Stimulated activated CD4-positive, alpha-beta T cell treated with anti-CD3 and anti-CD28 coated beads, Interleukin-2, amount 100 ng/mL, for 4 hours (primary cell): Measurements from ENCODE around the gene NCL.

ENCODE experiments used
- DNase-seq: peaks from one replicate; pipeline ENCODE4 v3.0.0-alpha.2; 2020; ENCODE audit warnings: low read depth

NCL gene, protein sequence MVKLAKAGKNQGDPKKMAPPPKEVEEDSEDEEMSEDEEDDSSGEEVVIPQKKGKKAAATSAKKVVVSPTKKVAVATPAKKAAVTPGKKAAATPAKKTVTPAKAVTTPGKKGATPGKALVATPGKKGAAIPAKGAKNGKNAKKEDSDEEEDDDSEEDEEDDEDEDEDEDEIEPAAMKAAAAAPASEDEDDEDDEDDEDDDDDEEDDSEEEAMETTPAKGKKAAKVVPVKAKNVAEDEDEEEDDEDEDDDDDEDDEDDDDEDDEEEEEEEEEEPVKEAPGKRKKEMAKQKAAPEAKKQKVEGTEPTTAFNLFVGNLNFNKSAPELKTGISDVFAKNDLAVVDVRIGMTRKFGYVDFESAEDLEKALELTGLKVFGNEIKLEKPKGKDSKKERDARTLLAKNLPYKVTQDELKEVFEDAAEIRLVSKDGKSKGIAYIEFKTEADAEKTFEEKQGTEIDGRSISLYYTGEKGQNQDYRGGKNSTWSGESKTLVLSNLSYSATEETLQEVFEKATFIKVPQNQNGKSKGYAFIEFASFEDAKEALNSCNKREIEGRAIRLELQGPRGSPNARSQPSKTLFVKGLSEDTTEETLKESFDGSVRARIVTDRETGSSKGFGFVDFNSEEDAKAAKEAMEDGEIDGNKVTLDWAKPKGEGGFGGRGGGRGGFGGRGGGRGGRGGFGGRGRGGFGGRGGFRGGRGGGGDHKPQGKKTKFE

GRCh38 chr2:231463698-231464575 is at the start of gene NCL:
TSS of gene NCL (minus strand) at chr2:231464484. CDS start at chr2:231464353, 131 bp downstream.
- DNase-seq, result peak; percentile 88

GRCh38 chr2:231513746-231514224 is 49.5 kb upstream of the NCL start:
- DNase-seq, result no peak

GRCh38 chr2:231512222-231512621 is 47.9 kb upstream of the NCL start:
- no peak for DNase-seq

- DNase-seq, result no peak
These were observed 39.5 kb upstream of the NCL start for GRCh38 chr2:231503766-231504165.

DNA sequence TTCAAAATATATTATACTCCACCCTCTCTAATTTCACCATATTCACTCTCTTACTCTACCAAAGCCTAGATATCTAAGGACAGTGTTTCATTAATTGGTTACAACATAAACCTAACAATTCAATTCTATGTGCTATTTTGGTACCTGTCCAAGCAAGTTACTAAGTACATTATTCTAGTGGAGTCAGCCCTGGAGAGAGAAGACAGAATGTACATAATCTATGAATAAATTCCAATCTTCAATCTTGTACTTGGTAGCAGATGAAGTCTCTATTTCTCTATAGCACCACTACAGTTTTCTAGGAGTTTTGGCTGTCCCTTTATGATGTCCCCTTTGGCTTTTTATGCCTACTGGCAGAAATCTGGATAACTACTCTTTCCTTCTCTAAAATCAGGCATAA is 38.3 kb upstream of the NCL start:
- DNase-seq, result no peak

- DNase-seq, result no peak
These were observed 33.4 kb upstream of the NCL start for GRCh38 chr2:231497651-231498050.

- DNase-seq, result no peak
These were observed 30.4 kb upstream of the NCL start for GRCh38 chr2:231494669-231495068.

GRCh38 chr2:231490801-231491200 is 26.5 kb upstream of the NCL start:
- no peak for DNase-seq

DNA sequence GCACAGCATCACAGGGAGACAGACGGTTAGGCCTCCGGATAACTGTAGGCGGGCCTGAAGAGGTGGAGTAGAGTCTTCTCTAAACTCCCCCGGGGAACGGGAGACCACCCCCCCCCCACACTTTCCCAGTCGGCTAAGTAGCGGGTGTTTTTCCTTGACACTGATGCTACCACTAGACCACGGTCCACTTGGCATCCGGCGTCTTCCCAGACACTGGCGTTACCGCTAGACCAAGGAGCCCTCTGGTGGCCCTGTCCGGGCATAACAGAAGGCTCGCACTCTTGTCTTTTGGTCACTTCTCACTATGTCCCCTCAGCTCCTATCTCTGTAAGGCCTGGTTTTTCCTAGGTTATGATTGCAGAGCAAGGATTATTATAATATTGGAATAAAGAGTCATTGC is 25.7 kb upstream of the NCL start:
- no peak for DNase-seq

GRCh38 chr2:231488331-231488730 is 24.0 kb upstream of the NCL start:
- no peak for DNase-seq

DNA sequence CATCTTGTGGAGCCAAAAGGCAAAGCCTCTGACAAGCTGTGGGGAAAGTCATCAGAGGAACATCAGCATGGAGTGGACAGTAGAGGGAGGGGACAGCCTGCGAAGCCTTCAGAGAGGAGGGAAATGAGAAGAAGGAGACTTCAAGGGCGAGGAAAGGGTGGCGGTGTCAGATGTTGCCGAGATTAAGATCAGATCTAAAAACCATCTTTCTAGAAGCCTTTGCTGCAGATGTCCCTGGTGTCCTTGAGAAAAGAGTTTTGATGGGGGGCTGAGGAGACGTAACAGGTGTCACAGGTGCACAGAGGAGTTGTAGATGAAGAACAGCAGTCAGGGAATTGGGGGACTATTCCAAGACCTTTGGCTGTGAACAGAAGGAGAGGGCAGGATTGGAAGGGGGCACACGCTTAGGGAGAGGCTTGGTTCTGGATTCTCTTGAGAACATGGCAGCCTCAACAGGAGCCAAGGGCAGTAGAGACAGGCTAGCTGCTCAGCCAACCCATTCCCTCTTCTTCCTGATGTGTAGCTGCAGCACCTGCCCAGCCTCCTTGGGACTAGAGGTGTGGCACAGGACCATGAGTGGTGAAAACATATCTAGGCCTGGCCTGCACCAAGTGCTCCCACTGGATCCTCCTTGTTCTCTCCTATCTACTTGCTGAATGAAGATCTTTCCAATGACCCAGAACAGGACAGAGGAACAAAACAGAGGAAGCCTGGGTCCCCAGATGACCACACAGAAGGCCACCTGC is 22.7 kb upstream of the NCL start:
- DNase-seq, result no peak

DNA sequence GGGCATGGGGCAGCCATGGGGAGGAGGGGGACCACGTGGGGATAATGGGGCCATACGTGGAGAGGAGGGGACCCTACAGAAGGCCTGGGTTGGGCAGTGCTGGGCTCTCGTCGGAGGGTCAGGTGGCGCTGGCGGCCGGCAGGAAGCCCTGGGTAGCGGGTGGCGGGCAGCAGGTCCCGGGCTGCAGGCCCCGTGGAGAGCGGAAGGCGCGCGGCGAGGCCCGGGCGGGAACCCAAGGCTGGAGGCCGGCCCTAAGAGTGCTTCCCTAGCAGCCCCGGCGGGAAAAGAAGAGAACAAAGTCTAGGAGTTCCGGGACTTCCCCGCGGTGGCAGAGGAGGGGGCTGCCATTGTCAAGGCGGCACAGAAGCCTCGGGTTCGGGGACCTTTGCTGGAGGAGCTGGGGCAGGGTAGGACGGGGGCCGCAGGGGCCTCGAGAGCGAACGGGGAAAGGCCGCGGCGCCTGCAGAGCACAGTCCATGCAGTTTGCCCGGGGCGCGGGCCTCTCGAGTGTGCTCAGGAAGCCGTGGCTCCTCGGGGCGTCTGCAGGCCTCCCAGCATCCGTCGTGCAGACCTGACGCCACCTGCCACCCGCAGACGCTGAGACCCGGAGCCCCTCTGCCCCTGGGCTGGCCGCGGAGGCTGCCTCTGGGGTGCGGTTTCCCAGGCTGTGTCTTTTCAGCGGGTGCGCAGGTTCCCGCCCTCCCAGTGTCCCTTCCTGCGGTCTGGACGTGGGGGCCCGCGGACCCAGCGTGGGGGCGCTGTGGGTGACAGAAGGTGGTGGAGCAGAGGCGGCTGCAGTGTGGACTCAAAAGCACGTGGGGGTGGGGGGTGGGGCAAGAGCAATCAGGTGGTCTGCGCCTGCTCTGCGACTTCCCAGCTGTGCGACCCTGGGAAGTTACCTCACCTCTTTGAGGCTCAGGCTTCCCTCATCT is 19.4 kb upstream of the NCL start:
- DNase-seq, result peak; percentile 15

DNA sequence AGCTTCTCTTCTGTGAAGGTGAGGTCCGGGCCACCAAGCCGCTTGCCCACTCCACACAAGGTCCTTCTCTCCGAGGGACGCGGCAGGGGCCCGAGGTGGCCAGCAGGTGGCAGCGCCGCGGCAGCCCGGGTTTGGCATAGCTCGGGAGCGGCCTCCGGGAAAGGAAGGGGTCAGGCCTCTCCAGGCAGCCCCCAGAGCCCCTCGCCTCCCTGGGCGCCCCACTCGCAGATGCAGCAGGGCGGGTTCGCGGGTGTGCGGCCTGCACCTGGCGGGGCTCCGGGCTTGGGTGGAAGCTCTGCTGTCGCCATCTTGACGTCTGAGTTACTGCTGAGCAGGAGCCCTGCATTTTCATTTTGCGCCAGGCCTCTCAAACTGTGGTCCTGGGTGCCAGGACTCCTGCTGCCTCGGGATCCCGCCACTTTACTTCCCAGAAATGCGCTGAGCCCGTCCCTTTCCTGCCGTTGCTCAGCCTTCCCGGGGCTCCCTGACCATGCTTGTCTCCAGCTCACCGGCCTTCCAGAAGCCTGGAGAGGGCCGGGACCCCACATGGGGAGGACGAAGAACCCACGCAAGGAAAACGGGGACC is 18.6 kb upstream of the NCL start:
- DNase-seq, result peak; percentile 57

- DNase-seq, result no peak
These were observed 16.5 kb upstream of the NCL start for GRCh38 chr2:231480781-231481180.

- DNase-seq, result no peak
These were observed 15.2 kb upstream of the NCL start for GRCh38 chr2:231479455-231479854.

DNA sequence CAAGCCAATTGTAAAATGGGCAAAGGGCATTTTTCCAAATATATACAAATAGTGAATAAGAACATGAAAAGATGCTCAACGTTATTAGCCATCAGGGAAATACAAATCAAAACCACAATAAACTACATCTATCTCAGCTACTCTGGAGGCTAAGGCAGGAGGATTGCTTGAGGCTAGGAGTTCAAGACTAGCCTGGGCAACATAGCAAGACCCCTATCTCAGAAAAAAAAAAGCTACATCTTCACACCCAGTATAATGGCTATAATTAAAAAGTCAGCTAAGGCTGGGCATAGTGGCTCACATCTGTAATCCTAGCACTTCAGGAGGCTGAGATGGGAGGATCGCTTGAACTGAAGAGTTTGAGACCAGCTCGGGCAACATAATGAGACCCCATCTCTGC is 12.6 kb upstream of the NCL start:
- no peak for DNase-seq

DNA sequence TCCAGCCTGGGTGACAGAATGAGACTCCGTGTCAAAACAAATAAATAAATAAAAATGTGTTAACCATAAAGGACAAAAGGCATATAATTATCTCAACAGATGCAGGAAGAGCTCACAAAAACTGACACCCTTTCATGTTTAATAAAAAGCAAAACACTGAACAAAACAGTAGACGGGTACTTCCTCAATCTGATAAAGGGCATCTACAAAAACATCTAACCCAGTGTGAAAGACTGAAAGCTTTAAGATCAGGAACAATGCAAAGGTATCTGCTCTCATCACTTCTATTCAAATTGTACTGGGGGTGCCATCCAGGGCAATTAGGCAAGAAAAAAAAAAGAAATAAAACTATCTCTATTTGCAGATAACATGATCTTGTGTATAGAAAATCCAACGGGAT is 11.7 kb upstream of the NCL start:
- no peak for DNase-seq

GRCh38 chr2:231472816-231473215 is 8.5 kb upstream of the NCL start:
- DNase-seq, result no peak

DNA sequence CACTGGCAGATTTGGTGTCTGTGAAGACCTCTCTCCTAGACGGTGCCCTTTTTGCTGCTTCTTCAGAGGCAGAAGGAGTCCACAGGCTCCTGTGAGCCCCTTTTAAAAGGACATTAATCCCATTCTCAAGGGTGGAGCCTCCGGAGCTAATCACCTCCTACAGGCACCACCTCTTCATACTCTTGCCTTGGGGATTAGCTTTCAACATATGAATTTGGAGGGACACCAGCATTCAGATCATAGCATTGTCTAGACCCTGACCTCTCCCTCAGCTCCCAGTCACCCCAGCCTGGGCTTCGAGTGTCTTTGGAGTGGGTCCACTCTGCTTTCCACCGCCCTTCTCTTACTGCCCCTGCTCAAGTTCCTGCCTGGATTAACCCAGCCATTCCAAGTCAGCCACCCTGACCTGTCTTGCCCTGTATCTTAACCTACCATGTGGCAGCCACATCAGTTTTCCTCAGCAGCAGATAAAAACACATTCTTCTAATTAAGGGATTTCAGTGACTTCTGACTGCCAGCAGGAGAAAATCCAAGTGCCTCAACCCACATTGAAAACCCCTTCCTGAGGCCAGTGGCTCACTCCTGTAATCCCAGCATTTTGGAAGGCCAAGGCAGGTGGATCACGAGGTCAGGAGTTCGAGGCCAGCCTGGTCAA is 6.1 kb upstream of the NCL start:
- DNase-seq, result no peak

DNA sequence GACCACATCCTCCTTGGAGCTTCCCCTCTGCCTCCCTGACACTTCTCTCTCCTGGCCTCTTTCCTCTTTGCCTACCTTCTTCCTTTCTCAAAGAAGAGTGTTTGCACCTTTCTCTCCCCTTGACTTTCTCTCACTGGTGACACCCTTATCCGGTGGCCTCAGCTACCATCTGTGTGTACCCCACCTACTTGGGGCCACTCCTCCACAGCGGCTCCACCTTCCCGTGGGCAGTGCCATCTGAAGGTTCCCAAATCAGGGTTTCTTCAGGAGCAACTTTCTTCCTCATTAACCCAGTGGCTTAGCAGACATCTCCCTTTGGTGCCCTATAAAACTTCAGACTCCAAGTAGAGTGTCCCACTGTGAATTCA is 5.3 kb upstream of the NCL start:
- DNase-seq, result no peak
